UCSD-AML1 (cell line): ENCODE results near the gene PDE3A.
A peak's percentile ranks its signal among the peaks of the same experiment; 100 is the strongest.
"Not testable (repeated sequence)": the region's sequence is repeated elsewhere in the genome, so short reads cannot be mapped to it uniquely, and the experiment has no call there.

Experiments used
- DNase-seq: peaks from one replicate; lab custom pipeline; 2025; ENCODE audit not compliant: unreplicated experiment; lab: John Stamatoyannopoulos, UW

PDE3A gene

DNA sequence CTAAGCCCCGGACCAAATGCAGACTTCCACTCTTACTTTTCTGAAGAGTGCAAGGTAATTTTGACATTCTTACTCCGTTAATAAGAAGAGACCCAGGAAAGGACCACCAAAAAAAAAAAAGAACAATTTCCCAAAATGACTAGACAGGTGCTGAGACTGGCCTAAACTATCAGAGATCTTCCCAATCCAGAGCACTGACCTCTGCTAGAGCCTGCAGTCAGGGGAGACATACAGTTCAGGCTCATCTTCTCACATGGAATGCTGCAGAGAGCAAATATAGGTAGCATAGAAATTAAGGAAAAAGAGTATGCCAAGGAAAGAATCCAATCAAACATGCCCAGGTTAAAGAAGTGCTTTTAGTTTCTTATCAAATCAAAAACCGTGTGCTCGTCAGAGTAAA lies 177.9 kb downstream of the PDE3A start:
- DNase-seq = no peak

DNA sequence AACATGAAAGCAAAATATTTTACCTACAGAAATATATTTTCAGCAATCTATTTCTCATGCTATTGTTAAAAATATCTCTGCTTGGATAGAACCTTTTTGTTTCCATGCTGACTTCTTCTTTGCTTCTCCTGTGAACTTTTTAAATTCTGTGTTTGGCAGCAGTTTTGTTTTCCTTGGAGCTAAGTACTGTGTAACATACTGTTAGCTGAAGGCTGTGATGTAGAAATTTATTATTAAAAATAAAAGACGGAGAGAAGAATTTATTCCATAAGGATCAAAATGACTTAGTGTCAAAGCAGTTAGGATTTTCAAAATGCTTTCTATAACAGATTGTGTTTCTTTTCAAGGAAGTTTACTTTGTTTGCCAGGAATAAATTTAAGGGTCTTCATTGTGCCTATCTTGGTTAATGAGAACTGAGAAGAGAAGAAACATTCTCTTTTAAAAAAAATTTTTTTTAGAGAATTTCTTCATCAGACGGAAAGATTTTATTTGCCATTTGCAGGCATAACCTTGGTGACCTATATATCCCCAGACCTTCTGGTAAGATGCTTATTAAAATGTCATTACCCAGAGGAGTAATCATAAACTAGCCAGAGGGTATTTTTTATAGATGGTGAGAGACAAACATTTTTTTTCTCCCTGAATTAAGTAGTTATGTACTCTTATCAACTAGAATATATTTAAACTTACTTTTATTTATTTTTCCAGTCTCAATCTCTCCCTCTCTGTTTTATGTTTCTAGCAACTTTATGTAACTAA lies 179.7 kb downstream of the PDE3A start:
- DNase-seq = no peak

- DNase-seq = no peak
These were observed 180.3 kb downstream of the PDE3A start for GRCh38 chr12:20548611-20549010.

DNA sequence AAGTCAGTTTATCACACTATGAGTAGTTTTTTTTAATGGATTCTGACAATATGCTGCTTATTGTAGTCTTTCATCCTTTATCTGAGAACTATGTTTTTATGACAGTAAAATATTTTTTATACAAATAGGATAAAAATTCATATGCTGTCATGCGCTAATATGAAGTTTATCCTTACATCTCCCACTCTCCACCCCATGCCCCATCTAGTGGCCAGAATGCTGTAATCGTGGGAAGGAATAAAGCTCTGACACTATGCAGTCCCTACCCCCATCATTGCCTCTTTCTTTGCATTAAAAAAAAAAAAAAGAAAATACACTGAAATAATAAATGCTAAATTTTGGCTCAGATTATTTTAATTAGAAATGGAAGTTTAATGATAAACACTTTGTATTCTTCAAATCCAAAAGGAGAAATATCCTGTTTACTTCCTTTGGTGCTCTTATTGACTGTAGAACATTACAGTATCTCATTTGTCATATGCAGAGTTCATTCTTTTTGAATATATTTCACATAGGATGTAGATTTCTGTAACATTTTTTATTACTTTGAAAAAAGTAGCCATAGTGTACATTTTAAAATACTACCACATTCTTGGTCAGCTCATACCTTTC lies 180.9 kb downstream of the PDE3A start:
- DNase-seq = peak; percentile 6

GRCh38 chr12:20551742-20552442 lies 183.6 kb downstream of the PDE3A start:
- DNase-seq = not testable (repeated sequence)

GRCh38 chr12:20552586-20552985 lies 184.2 kb downstream of the PDE3A start:
- DNase-seq = not testable (repeated sequence)

GRCh38 chr12:20555015-20555414 lies 186.7 kb downstream of the PDE3A start:
- no peak for DNase-seq

GRCh38 chr12:20555771-20556170 lies 187.4 kb downstream of the PDE3A start:
- no peak for DNase-seq

GRCh38 chr12:20557096-20557495 lies 188.8 kb downstream of the PDE3A start:
- no peak for DNase-seq

- DNase-seq = no peak
These were observed 192.6 kb downstream of the PDE3A start for GRCh38 chr12:20560935-20561334.

DNA sequence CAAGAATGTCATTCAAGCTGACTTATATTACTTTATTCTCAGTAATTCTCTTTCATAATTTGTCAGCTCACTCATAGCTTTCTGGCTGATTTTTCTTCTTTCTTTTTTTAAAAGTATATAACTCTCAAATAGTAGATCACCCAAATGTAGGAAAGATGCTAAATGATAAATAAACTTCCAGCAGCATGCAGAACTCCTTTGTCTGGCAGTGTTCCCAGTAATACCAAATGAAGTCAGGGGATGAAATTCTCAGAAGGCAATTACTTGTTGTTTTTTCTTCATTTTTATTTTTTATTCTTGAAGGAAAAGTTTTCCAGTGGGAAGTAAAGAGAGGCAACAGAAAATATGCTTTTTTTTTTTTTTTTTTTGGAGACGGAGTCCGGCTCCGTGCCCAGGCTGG lies 193.5 kb downstream of the PDE3A start:
- DNase-seq = no peak

DNA sequence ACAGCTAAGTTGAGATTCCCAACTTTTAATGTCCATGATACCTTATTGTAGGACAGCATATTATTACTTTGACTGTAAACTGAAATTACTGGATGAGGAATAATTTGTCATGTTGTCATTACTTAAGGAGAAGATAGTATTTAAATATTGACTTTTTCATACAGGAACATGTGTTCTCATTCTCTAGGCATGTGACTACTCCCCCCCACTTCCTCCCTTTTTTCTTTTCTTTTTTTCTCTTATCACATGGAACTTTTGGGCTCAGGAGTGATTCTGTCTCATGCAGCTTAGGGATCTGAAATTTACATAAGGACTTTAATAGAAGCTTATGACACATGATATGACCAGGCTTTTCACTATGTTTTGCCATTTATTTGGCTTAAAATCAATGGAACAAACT lies 199.1 kb downstream of the PDE3A start:
- DNase-seq = no peak

GRCh38 chr12:20572451-20572850 lies 204.1 kb downstream of the PDE3A start:
- no peak for DNase-seq

DNA sequence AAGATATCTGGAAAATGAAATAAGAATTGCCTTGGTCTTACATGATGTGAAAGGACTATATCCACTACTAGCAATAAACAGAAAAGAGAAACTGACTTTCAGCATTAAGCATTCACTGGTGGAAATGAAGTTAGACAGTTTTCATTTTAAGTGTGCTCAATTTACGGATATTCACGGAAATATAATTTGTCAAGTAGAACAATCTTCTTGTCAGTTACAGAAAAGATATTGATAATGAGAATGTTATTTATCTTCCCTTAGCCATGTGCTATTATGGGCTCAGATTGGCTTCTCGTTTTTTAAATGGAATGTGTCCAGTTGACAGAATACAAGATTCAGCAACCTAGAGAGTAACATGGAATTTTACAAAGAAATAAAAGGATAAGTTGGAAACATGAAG lies 208.2 kb downstream of the PDE3A start:
- no peak for DNase-seq

GRCh38 chr12:20577054-20577453 lies 208.7 kb downstream of the PDE3A start:
- DNase-seq = no peak

DNA sequence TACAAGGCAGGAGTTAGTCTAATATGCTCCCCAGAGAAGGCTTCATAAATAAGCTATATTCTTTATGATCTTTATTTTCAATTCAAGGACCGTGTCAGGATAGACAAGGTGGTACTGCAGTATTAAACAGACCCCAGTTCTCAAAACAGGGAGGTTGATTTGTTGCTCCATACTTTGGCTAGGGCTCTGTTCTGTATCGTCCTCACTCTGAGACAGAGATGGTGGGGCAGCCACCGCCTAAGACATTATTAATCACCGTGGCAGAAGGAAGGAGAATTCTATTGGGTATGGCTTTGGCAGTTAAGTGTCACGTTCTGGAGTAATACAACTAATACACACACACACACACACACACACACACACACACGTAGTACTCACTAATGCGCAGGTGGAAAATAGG lies 209.8 kb downstream of the PDE3A start:
- DNase-seq = no peak

- no peak for DNase-seq
These were observed 216.8 kb downstream of the PDE3A start for GRCh38 chr12:20585055-20585625.

GRCh38 chr12:20585913-20586312 lies 217.6 kb downstream of the PDE3A start:
- DNase-seq = no peak

GRCh38 chr12:20588042-20588441 lies 219.7 kb downstream of the PDE3A start:
- DNase-seq = no peak

DNA sequence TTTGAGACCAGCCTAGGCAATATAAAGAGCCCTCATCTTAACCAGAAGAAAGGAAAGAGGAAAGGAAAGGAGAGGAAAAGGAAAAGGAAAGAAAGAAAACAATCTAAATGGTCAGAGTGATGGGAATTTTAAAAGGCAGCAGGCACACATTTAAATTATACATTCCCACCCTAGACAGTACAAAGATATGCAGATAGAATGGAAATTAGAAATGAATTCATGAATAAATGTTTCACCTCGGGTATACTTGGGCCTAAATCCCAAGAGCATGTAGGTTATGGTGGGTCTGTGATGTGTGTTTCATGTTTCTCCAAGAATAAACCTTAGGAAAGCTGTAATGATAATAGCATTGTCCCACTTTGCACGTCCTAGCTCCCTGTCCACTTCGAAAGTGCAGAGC lies 222.2 kb downstream of the PDE3A start:
- no peak for DNase-seq

DNA sequence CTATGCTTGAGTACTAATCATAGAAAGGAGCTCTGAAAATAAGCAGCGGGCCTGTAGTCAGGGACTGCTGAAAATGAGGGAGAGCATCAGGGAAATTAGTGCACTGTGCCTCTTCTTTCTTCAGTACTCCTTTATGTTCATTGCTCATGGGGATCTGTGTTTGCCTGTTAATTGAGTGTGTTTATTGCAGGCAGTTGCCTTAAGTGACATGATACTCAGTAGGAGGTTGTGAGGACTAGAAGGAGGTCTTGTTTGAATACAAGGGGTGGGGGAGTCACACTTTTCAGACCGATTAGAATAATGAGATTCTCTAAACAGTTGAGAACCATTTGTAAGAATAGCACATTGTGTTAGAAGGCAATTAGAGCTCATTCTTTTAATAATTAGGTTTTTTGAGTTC lies 224.2 kb downstream of the PDE3A start:
- no peak for DNase-seq

DNA sequence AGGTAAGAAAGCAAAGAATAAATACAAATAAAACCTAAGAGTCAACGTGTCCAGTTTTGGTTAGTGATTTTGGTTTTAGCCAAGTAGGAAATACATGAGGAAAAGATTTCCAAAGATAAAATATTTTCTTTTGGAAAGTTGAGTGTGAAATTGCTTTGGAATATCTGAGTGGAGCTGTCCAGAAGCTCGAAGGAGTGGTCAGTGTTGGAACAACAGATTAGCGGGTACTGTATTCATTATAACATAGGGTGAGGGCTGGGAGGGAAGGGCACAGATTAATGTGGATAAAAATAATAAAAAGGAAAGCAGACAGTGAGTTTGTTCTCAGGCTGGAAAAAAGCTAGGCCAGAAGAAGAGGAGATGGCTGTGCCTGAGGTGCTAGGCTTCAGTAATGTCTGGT lies 225.3 kb downstream of the PDE3A start:
- DNase-seq = no peak
